HEK293 (cell line): ENCODE measurements around the gene ZNF324.

Experiments
- ELK4 ChIP-seq: IDR thresholded peaks from 2 replicates; pipeline ENCODE4 v1.6.1; 2011; ENCODE audit warnings: mild to moderate bottlenecking, low read depth, low read length, borderline replicate concordance
- KLF16 ChIP-seq: fragments of 450-650 bp; formaldehyde crosslinking; IDR thresholded peaks from 2 replicates; pipeline ENCODE4 v1.5.1; 2017; ENCODE audit warnings: missing biosample characterization, missing genetic modification characterization
- PBX3 ChIP-seq: sonication (generic); formaldehyde crosslinking; IDR thresholded peaks from 2 replicates; pipeline ENCODE4 v1.8.1; 2022; ENCODE audit warnings: mild to moderate bottlenecking, moderate library complexity, missing genetic modification reagents
- PRDM1 ChIP-seq: fragments of 450-650 bp; formaldehyde crosslinking; IDR thresholded peaks from 2 replicates; pipeline ENCODE4; 2016; ENCODE audit warnings: missing biosample characterization, missing genetic modification characterization
- SP2 ChIP-seq: fragments of 450-650 bp; formaldehyde crosslinking; IDR thresholded peaks from 2 replicates; pipeline ENCODE4 v1.5.1; 2016; ENCODE audit warnings: missing biosample characterization, missing genetic modification characterization
- WT1 ChIP-seq: fragments of 450-650 bp; formaldehyde crosslinking; IDR thresholded peaks from 2 replicates; pipeline ENCODE4 v1.5.1; 2016; ENCODE audit warnings: missing biosample characterization, missing genetic modification characterization
- YY2 ChIP-seq: fragments of 450-650 bp; formaldehyde crosslinking; IDR thresholded peaks from 2 replicates; pipeline ENCODE4 v1.5.1; 2016; ENCODE audit warnings: missing biosample characterization, missing genetic modification characterization
- ZBTB20 ChIP-seq: fragments of 450-650 bp; formaldehyde crosslinking; IDR thresholded peaks from 2 replicates; pipeline ENCODE4 v1.5.1; 2016; ENCODE audit warnings: missing biosample characterization, missing genetic modification characterization
- ZFHX2 ChIP-seq: fragments of 450-650 bp; formaldehyde crosslinking; conservative IDR thresholded peaks from 2 replicates; pipeline ENCODE4 v1.5.1; 2016; ENCODE audit warnings: missing biosample characterization, missing genetic modification characterization
- ZNF10 ChIP-seq: fragments of 450-650 bp; formaldehyde crosslinking; IDR thresholded peaks from 2 replicates; pipeline ENCODE4 v1.5.1; 2017; ENCODE audit warnings: missing biosample characterization, missing genetic modification characterization
- ZNF114 ChIP-seq: fragments of 450-650 bp; formaldehyde crosslinking; IDR thresholded peaks from 2 replicates; pipeline ENCODE4 v1.5.0; 2017; ENCODE audit warnings: missing biosample characterization, missing genetic modification characterization
- ZNF148 ChIP-seq: fragments of 450-650 bp; formaldehyde crosslinking; IDR thresholded peaks from 2 replicates; pipeline ENCODE4 v1.5.0; 2017; ENCODE audit warnings: missing biosample characterization, missing genetic modification characterization, borderline replicate concordance
- ZNF175 ChIP-seq: fragments of 450-650 bp; formaldehyde crosslinking; IDR thresholded peaks from 2 replicates; pipeline ENCODE4 v1.5.1; 2016; ENCODE audit warnings: missing biosample characterization, missing genetic modification characterization
- ZNF19 ChIP-seq: fragments of 450-650 bp; formaldehyde crosslinking; IDR thresholded peaks from 2 replicates; pipeline ENCODE4; 2016; ENCODE audit warnings: missing biosample characterization, missing genetic modification characterization, low read depth
- ZNF211 ChIP-seq: fragments of 450-650 bp; formaldehyde crosslinking; IDR thresholded peaks from 2 replicates; pipeline ENCODE4 v1.5.1; 2016; ENCODE audit warnings: low read depth, missing biosample characterization, missing genetic modification characterization
- ZNF214 ChIP-seq: fragments of 450-650 bp; formaldehyde crosslinking; IDR thresholded peaks from 2 replicates; pipeline ENCODE4 v1.5.1; 2017; ENCODE audit warnings: missing biosample characterization, mild to moderate bottlenecking, missing genetic modification characterization, borderline replicate concordance
- ZNF280C ChIP-seq: fragments of 450-650 bp; formaldehyde crosslinking; IDR thresholded peaks from 2 replicates; pipeline ENCODE4 v1.5.1; 2016; ENCODE audit warnings: missing biosample characterization, missing genetic modification characterization
- ZNF302 ChIP-seq: fragments of 450-650 bp; formaldehyde crosslinking; IDR thresholded peaks from 2 replicates; pipeline ENCODE4 v1.5.1; 2016; ENCODE audit warnings: missing biosample characterization, missing genetic modification characterization, low read depth
- ZNF324 ChIP-seq: fragments of 450-650 bp; formaldehyde crosslinking; IDR thresholded peaks from 2 replicates; pipeline ENCODE4 v1.5.1; 2016; ENCODE audit warnings: missing biosample characterization, missing genetic modification characterization
- ZNF341 ChIP-seq: fragments of 450-650 bp; formaldehyde crosslinking; IDR thresholded peaks from 2 replicates; pipeline ENCODE4; 2016; ENCODE audit warnings: low read depth, missing biosample characterization, missing genetic modification characterization
- ZNF391 ChIP-seq: fragments of 450-650 bp; formaldehyde crosslinking; IDR thresholded peaks from 2 replicates; pipeline ENCODE4 v1.5.1; 2016; ENCODE audit warnings: low read depth, missing biosample characterization, missing genetic modification characterization, borderline replicate concordance
- ZNF416 ChIP-seq: fragments of 450-650 bp; formaldehyde crosslinking; IDR thresholded peaks from 2 replicates; pipeline ENCODE4 v1.5.1; 2016; ENCODE audit warnings: missing biosample characterization, missing genetic modification characterization
- ZNF423 ChIP-seq: fragments of 450-650 bp; formaldehyde crosslinking; IDR thresholded peaks from 2 replicates; pipeline ENCODE4 v1.5.1; 2016; ENCODE audit warnings: missing biosample characterization, missing genetic modification characterization
- ZNF433 ChIP-seq: fragments of 450-650 bp; formaldehyde crosslinking; IDR thresholded peaks from 2 replicates; pipeline ENCODE4 v1.5.1; 2016; ENCODE audit warnings: missing biosample characterization, missing genetic modification characterization, low read depth
- ZNF514 ChIP-seq: fragments of 450-650 bp; formaldehyde crosslinking; IDR thresholded peaks from 2 replicates; pipeline ENCODE4 v1.5.1; 2016; ENCODE audit warnings: missing biosample characterization, missing genetic modification characterization
- ZNF596 ChIP-seq: fragments of 450-650 bp; IDR thresholded peaks from 2 replicates; pipeline ENCODE4 v1.5.0; 2018; ENCODE audit warnings: missing biosample characterization, mild to moderate bottlenecking, missing genetic modification characterization, moderate library complexity
- ZNF626 ChIP-seq: fragments of 450-650 bp; sonication (Bioruptor Pico); formaldehyde crosslinking; IDR thresholded peaks from 2 replicates; pipeline ENCODE4 v1.5.1; 2018; ENCODE audit warnings: missing biosample characterization, missing genetic modification characterization, inconsistent platforms
- ZNF639 ChIP-seq: fragments of 450-650 bp; formaldehyde crosslinking; IDR thresholded peaks from 2 replicates; pipeline ENCODE4 v1.5.1; 2016; ENCODE audit warnings: missing biosample characterization, missing genetic modification characterization
- ZNF701 ChIP-seq: fragments of 450-650 bp; formaldehyde crosslinking; IDR thresholded peaks from 2 replicates; pipeline ENCODE4 v1.5.1; 2016; ENCODE audit warnings: missing biosample characterization, missing genetic modification characterization
- ZNF776 ChIP-seq: fragments of 450-650 bp; formaldehyde crosslinking; IDR thresholded peaks from 2 replicates; pipeline ENCODE4 v1.5.0; 2017; ENCODE audit warnings: missing biosample characterization, missing genetic modification characterization, borderline replicate concordance
- ZNF777 ChIP-seq: fragments of 450-650 bp; formaldehyde crosslinking; IDR thresholded peaks from 2 replicates; pipeline ENCODE4 v1.5.1; 2017; ENCODE audit warnings: missing biosample characterization, missing genetic modification characterization, borderline replicate concordance
- ZNF837 ChIP-seq: fragments of 450-650 bp; formaldehyde crosslinking; IDR thresholded peaks from 2 replicates; pipeline ENCODE4 v1.5.1; 2016; ENCODE audit warnings: missing biosample characterization, missing genetic modification characterization

The ZNF324 gene

GRCh38 chr19:58519355-58520256 lies 52.7 kb downstream of the ZNF324 start, which contains the start of gene ZBTB45 (continued):
- peak; percentile 80 for TF ChIP-seq ZBTB20
- TF ChIP-seq ZNF175 (tag by site-specific recombination): no peak
- peak; percentile 69 for TF ChIP-seq ZFHX2 (tag by site-specific recombination)
- TF ChIP-seq ZNF302 (tag by site-specific recombination): peak; percentile 72; the same call in 1 of the 2 replicates
- peak; percentile 29; the same call in 1 of the 2 replicates for TF ChIP-seq ZNF10 (tag by site-specific recombination)
- no peak for TF ChIP-seq ZNF19 (tag by site-specific recombination)
- 0 out of 2 replicates have a peak, but pooled peaks have one; percentile 47 for TF ChIP-seq ZNF626 (tag by site-specific recombination)
- TF ChIP-seq ZNF280C (tag by site-specific recombination): no peak
- TF ChIP-seq ZNF211: no peak
- no peak for TF ChIP-seq PRDM1
- TF ChIP-seq ZNF114: no peak
- no peak for TF ChIP-seq ZNF776
- peak; percentile 96 for TF ChIP-seq YY2 (tag by site-specific recombination)
- 0 out of 2 replicates have a peak, but pooled peaks have one; percentile 16 for TF ChIP-seq ZNF423 (tag by site-specific recombination)
- peak; percentile 15; the same call in 1 of the 2 replicates for TF ChIP-seq ZNF148 (tag by site-specific recombination)
- no peak; the same call in 1 of the 2 replicates for TF ChIP-seq WT1 (tag by site-specific recombination)
- TF ChIP-seq ZNF701 (tag by site-specific recombination): no peak
- TF ChIP-seq ZNF391 (tag by site-specific recombination): peak; percentile 95
- peak; percentile 99 for TF ChIP-seq PBX3 (CRISPR knock-in tag)
- TF ChIP-seq ZNF433 (tag by site-specific recombination): no peak
- no peak for TF ChIP-seq ZNF214
- no peak for TF ChIP-seq ZNF514 (tag by site-specific recombination)
- peak; percentile 99 for TF ChIP-seq KLF16 (tag by site-specific recombination)
- peak; percentile 99 for TF ChIP-seq ZNF324
- no peak for TF ChIP-seq ELK4
- 0 out of 2 replicates have a peak, but pooled peaks have one; percentile 36 for TF ChIP-seq ZNF416
- TF ChIP-seq SP2 (tag by site-specific recombination): peak; percentile 91
- TF ChIP-seq ZNF639: peak; percentile 97
- TF ChIP-seq ZNF777: peak; percentile 61
- TF ChIP-seq ZNF596: 0 out of 2 replicates have a peak, but pooled peaks have one; percentile 18
- TF ChIP-seq ZNF341 (tag by site-specific recombination): no peak
- TF ChIP-seq ZNF837: peak; percentile 64; the same call in 1 of the 2 replicates
